Measurements from ENCODE around the gene ILDR2. TPM values are rescaled to one million over a fixed set of nuclear protein-coding genes. Genes with fewer than 3 reads are reported as not detected.

ILDR2 gene, protein sequence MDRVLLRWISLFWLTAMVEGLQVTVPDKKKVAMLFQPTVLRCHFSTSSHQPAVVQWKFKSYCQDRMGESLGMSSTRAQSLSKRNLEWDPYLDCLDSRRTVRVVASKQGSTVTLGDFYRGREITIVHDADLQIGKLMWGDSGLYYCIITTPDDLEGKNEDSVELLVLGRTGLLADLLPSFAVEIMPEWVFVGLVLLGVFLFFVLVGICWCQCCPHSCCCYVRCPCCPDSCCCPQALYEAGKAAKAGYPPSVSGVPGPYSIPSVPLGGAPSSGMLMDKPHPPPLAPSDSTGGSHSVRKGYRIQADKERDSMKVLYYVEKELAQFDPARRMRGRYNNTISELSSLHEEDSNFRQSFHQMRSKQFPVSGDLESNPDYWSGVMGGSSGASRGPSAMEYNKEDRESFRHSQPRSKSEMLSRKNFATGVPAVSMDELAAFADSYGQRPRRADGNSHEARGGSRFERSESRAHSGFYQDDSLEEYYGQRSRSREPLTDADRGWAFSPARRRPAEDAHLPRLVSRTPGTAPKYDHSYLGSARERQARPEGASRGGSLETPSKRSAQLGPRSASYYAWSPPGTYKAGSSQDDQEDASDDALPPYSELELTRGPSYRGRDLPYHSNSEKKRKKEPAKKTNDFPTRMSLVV
- total RNA-seq = 4.7 and 17.5 TPM in 2 replicates

- peak; percentile 34 for DNase-seq (ENCODE audit: low read depth)
Observed at GRCh38 chr1:166975361-166976129, at the start of gene ILDR2. Gene ILDR2 (minus strand): TSS chr1:166975540. CDS start chr1:166975268, 272 bp downstream.

DNA sequence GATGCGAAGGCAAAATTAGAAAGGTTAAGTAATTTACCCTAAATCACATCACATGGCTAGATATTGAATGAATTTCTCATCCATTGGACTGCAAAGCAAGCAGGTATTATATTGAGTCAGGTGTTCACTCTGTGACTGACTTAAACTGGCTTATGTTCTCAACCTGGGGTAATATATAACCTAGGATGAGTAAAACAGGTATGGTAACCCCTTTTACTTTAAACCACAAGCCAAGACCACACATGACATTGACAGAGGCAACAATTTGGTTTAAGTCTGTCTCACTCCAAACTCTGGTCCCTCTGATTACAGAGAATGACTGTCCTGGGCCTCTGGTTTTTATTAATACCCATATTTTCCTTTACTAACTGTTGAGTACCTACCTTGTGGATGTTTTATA lies 47.0 kb upstream of the ILDR2 start:
- no peak for DNase-seq (ENCODE audit: low read depth)

GRCh38 chr1:167016100-167016750 lies 40.9 kb upstream of the ILDR2 start:
- no peak for DNase-seq (ENCODE audit: low read depth)

- DNase-seq (ENCODE audit: low read depth) = no peak
Observed at GRCh38 chr1:167013108-167013929, 38.0 kb upstream of the ILDR2 start.

DNA sequence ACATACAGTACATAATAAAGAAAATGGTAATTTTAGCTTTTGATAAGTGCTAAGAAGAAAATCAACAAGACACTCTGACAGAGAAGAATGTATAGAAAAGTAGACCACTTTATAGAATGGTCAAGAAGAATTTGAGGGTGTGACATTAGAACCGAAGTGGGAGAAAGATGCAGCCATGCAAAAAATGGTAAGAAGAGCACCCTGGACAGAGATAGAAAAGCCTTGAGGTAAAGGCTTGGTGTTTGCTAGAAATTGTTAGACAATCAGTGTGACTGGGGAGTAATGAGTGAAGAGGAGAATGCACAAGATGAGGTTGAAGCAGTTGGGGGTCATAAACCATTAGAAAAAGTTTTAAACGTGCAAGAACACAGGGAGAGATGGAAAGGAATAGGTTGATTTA lies 37.2 kb upstream of the ILDR2 start:
- no peak for DNase-seq (ENCODE audit: low read depth)

DNA sequence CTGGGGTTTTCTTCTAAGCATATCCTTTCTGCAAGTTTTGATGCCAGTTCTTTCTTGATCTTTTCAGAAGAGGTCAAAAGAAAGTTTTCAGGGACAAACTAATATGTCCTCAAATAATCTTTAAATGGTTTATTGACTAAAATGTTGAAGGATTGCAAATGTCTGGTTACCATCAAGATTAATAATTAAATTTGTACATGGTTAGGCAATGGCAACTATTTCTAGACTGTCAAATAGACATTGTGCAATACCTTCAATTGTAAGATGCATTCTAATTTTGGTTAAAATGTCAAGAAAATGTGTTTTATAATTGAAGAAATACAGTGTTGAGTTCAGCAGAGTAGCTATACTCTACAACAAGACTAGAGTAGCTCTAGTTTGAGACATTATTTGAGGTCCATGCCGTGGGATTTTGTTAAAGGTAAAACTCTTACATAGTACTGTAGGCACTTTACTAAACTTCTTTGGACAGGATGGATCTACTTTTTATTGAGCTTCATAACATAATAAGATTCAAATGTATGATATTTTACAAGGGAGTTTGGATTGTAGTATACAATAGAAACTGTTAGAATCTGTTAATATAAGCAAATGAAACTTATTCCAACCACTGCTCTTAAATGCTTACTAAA lies 36.3 kb upstream of the ILDR2 start:
- DNase-seq (ENCODE audit: low read depth) = peak; percentile 82

- peak; percentile 95 for DNase-seq (ENCODE audit: low read depth)
Observed at GRCh38 chr1:167003711-167004110, 28.4 kb upstream of the ILDR2 start.

GRCh38 chr1:167002354-167002753 lies 27.0 kb upstream of the ILDR2 start:
- DNase-seq (ENCODE audit: low read depth) = no peak

- DNase-seq (ENCODE audit: low read depth) = peak; percentile 79
Observed at GRCh38 chr1:167000546-167000945, 25.2 kb upstream of the ILDR2 start.

- DNase-seq (ENCODE audit: low read depth) = no peak
Observed at GRCh38 chr1:166999500-167000055, 24.2 kb upstream of the ILDR2 start.

- peak; percentile 90 for DNase-seq (ENCODE audit: low read depth)
Observed at GRCh38 chr1:166999075-166999474, 23.7 kb upstream of the ILDR2 start.

DNA sequence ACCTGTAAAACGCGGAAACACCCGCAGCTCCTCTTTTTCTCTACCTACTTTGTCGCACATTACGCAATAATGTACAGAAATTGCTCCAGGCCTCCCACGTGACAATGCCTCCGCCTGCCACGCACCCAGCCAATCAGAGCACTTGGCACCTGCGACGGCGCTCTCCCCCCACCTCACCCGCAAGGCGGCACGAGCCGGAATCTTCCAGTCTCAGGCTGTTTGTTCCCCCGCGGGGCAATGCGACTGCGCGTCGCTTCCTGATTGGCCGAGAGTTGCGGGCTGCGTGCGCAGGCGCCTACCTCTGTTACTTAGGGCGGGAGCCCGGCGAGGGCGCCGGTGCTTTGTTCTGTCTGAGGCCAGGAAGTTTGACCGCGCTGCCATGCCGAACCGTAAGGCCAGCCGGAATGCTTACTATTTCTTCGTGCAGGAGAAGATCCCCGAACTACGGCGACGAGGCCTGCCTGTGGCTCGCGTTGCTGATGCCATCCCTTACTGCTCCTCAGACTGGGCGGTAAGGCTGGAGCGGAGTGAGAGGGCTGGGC lies 13.7 kb upstream of the ILDR2 start, which contains the start of gene MAEL:
MAEL (plus strand) TSS at position 307 of the 542 bp plus-strand sequence; CDS start at position 380, 73 bp downstream.
- no peak for DNase-seq (ENCODE audit: low read depth)

GRCh38 chr1:166981589-166981988 lies 6.2 kb upstream of the ILDR2 start:
- DNase-seq (ENCODE audit: low read depth) = no peak

- DNase-seq (ENCODE audit: low read depth) = peak; percentile 70
Observed at GRCh38 chr1:166980818-166981217, 5.5 kb upstream of the ILDR2 start.

GRCh38 chr1:166980383-166980782 lies 5.0 kb upstream of the ILDR2 start:
- DNase-seq (ENCODE audit: low read depth) = no peak

DNA sequence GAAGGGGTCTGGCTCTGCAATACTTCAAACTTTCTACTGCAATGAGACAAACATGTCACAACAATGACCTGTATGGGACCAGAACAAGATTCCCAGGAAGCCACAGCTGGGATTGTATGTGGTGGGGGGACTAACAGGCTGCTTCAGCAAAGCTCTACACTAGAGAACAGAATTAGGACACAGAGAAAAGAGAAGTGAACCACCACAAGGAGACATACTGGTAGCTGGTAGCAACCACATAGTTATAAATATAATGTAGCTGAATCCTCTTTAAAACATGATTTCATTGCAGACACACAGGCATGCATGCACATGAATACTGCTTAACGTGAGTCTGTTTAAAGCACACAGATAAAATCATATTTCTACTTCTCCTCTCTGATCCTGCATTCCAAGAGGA lies 3.5 kb upstream of the ILDR2 start:
- DNase-seq (ENCODE audit: low read depth) = no peak

GRCh38 chr1:166977951-166978350 lies 2.6 kb upstream of the ILDR2 start:
- no peak for DNase-seq (ENCODE audit: low read depth)

- DNase-seq (ENCODE audit: low read depth) = no peak
Observed at GRCh38 chr1:166974647-166975345, 544 bp downstream of the ILDR2 start.

DNA sequence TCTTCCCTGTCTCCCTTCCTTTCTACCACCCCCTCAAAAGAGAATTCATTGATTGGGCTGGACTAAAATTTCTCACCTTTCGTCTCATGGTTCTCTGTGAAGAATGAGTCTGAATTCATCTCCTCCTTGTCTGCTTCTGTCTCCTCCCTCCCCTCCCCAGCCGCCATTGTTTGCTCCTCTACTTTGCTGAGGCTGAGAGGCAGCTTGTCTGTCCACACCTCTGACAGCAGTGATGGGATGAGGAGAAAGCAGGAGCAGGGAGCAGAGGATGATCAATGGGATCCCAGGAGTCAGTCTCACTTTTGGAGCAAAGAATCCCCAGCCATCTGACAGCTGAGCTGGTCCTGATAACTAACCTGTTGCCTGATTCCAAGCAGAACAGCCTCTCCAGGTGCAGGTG lies 2.5 kb downstream of the ILDR2 start:
- no peak for DNase-seq (ENCODE audit: low read depth)
